AG08395 (cell line): Measurements from ENCODE around the gene SNCAIP.
"Not testable (repeated sequence)": the region's sequence is repeated elsewhere in the genome, so short reads cannot be mapped to it uniquely, and the experiment has no call there.

Experiments used
- DNase-seq: peaks from one replicate; pipeline ENCODE4 v3.0.0; 2012; ENCODE audit warnings: mixed read lengths, low spot score

The SNCAIP gene

GRCh38 chr5:122468351-122469116 lies 156.5 kb downstream of the SNCAIP start:
- DNase-seq = no peak

- no peak for DNase-seq
These were observed 157.4 kb downstream of the SNCAIP start for GRCh38 chr5:122469384-122469919.

GRCh38 chr5:122470365-122470764 lies 158.3 kb downstream of the SNCAIP start:
- DNase-seq = no peak

GRCh38 chr5:122471031-122471751 lies 159.2 kb downstream of the SNCAIP start:
- DNase-seq = no peak

- no peak for DNase-seq
These were observed 159.7 kb downstream of the SNCAIP start for GRCh38 chr5:122471752-122472061.

- no peak for DNase-seq
These were observed 161.3 kb downstream of the SNCAIP start for GRCh38 chr5:122473138-122473843.

- no peak for DNase-seq
These were observed 161.9 kb downstream of the SNCAIP start for GRCh38 chr5:122473941-122474340.

- DNase-seq = no peak
These were observed 166.9 kb downstream of the SNCAIP start for GRCh38 chr5:122478741-122479442.

- DNase-seq = no peak
These were observed 168.1 kb downstream of the SNCAIP start for GRCh38 chr5:122480146-122480545.

GRCh38 chr5:122484103-122484502 lies 172.1 kb downstream of the SNCAIP start:
- DNase-seq = no peak

GRCh38 chr5:122485226-122485625 lies 173.2 kb downstream of the SNCAIP start:
- DNase-seq = no peak

- not testable (repeated sequence) for DNase-seq
These were observed 174.6 kb downstream of the SNCAIP start for GRCh38 chr5:122486616-122487015.

GRCh38 chr5:122490718-122491117 lies 178.7 kb downstream of the SNCAIP start:
- no peak for DNase-seq

GRCh38 chr5:122492675-122493074 lies 180.6 kb downstream of the SNCAIP start:
- no peak for DNase-seq

GRCh38 chr5:122493091-122494021 lies 181.3 kb downstream of the SNCAIP start:
- DNase-seq = no peak

GRCh38 chr5:122494109-122494508 lies 182.1 kb downstream of the SNCAIP start:
- DNase-seq = no peak

GRCh38 chr5:122498163-122498562 lies 186.1 kb downstream of the SNCAIP start:
- peak; percentile 33 for DNase-seq

- no peak for DNase-seq
These were observed 187.5 kb downstream of the SNCAIP start for GRCh38 chr5:122499585-122499984.

GRCh38 chr5:122500245-122501088 lies 188.4 kb downstream of the SNCAIP start:
- peak; percentile 76 for DNase-seq

- no peak for DNase-seq
These were observed 189.0 kb downstream of the SNCAIP start for GRCh38 chr5:122501089-122501435.
